Fibroblast of the conjunctiva (primary cell): ENCODE results near the gene MAPK7.
"Not testable (repeated sequence)": the region's sequence is repeated elsewhere in the genome, so short reads cannot be mapped to it uniquely, and the experiment has no call there.

Experiments used
- DNase-seq: peaks from one replicate; pipeline ENCODE4 v3.0.0-alpha.2; 2010; ENCODE audit warnings: low read depth

MAPK7 gene

DNA sequence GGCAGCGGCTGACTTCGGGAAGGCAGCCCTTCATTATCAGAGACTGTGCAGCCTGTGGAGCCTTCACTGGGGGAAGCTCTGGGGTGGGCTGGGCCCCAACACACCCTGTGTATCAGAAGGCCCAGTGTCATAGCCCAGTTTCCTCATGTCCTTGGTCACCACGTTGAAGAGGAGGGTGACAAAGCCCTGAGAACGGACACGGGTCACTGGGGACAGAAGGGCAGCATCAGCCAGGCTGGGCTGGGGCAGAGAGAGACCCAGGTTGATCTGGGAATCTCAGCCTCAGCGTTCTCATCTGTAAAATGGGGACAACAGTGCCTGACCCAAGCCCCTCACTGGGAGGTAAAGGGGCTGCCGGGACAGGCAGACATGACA lies 35.1 kb upstream of the MAPK7 start:
- no peak for DNase-seq

DNA sequence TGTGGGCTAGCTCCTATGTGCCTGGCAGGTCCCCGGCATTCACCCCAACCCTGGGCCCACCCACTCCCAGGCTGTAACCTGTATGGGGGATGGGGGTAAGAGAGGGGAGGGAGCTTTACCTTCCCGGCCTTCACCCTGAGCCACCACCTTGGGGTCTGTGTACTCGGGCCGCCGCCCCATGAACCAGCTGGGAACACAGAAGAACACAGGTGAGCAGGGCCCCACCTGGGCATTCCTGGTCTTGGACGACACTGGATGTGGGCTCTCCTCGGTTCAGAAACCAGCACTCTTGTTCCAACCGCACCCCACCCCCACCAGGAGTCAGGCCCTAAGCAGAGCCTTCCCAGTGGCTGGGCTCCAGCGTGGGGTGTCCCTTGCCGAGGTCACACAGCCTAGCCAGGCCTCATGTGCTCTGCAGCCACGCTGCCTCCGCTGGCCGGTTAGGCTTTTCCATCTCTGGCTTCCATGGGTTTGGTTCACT lies 34.6 kb upstream of the MAPK7 start:
- no peak for DNase-seq

DNA sequence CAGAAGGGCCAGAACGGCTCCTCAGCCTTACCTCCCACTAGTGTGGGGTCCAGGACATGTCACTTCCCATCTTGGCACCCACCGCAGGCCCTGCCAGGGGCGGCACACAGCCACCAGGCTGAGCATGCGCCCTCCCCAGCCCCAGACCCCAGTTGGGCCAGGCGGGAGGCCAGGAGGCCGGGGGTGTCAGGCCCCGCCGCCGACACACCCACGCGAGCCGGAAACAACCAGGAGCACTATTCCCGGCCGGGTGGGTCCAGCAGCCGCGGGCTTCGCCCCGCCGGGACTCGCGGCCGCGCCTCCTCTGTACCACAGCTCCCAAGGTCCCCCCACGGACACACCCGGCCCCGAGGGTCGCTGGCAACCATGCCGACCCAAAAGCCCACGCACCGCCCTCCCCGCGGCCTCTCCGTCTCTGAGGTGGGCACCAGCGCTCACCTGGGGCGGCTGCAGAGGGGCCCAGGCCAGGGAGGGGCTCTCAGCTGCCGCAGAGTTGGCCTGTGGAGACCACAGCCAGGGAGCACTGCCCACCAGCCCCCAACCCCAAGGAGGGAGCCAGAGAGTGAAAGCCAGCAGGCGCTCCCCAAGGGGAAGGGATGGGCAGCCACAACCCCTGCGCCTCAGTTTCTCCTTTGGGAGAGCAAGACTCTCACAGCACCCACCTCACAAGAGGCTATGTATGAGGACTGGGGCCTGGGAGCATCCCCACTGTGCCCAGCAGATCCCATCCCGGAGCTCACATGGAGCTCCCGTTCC lies 33.8 kb upstream of the MAPK7 start:
- DNase-seq = no peak

DNA sequence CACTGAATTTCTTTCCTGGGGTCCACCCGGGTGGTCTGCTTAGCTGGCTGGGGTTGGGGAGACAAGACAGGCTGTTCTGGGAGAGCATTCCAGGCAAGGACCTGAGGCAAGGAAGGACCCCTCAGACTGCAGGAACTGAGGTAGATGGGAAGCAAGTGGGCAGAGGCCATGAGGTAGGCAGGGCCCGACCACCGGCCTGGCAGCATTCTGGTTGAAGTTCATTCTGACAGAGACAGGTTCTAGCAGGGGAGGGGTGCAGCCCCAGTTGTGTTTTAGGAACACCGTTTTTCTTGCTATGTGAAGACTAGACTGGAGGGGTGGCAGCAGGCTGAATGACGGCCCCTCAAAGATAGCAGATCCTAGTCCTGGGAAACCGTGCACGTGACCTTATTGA lies 33.2 kb upstream of the MAPK7 start:
- DNase-seq = no peak

DNA sequence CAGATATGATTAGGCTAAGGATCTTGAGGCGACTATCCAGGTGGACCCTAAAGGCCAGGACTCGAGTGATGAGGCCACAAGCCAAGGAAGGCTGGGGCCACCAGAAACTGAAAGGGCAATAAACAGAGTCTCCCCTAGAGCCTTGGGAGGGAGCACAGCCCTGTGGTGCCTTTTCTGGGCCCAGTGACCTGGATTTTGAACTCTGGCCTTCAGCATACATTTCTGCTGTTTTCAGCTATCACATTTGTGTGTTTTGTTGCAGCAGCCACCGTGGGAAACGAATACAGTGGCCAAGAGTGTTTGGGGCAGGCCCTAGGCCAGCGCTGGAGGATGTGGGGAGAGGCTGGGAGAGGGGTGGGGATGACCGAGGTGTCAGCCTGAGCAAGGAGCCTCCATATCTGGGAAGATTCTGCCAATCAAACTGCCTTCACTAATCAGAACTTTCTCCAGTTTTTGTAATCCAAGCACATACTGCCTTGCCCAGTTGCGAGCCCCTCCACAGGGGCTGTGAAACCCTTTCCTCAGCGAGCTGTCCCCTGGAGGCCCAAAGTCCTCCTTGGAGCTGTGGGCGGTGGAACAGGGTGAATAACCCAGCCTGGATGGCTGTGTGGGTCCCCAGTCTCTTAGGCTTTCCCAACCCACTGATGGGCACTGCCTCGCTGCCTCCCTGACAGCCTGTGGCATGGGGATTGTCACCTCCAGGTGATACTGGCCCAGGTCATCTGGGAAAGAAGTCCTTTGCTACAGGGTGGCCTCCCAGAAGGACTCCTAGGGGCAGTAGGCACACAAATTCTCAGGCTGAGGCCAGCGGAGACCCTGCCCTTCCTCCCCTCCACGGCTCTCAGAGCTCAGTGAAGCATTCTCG lies 32.6 kb upstream of the MAPK7 start:
- no peak for DNase-seq

DNA sequence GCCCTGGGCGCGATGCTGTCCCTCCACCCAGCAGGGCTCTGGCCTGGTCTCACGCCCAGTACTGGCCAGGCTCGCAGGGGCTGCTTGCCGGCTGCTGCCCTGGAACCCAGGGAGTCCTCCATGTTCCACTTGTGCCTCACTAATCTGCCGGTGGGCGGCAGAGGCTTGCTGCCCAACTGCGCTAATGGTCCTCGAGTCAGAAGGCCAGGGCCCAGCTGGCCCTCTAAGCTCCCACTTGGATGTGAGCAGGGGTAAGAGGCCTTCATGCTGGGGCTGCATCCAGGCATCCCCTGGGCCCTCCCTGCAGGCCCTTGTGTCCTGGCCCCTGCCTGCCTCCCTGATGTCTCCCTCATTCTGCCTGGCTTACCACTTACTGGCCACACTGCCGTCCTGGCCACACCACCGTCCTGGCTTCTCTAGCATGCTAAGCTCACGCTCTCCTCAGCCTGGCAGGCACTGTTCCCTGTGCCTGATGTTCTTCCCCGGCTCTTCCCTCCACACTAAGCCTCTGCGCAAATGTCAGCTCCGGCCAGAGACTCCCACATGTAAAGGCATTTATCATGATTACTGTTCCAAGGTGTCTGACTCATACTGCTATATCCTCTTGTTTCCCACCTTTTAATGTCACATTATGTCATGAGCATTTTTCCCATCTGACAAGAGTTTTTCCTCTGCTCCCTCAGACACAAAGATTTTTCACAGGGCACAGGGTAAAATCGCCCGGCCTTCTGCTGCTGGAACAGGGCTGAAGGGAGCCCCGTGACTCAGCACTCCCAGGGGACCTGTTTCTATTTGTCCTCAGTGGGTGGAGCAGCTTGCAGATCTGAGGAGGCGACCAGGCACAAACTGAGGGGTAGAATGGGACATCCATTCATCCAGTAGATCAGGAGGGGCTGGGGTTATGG lies 31.7 kb upstream of the MAPK7 start:
- peak; percentile 45 for DNase-seq

DNA sequence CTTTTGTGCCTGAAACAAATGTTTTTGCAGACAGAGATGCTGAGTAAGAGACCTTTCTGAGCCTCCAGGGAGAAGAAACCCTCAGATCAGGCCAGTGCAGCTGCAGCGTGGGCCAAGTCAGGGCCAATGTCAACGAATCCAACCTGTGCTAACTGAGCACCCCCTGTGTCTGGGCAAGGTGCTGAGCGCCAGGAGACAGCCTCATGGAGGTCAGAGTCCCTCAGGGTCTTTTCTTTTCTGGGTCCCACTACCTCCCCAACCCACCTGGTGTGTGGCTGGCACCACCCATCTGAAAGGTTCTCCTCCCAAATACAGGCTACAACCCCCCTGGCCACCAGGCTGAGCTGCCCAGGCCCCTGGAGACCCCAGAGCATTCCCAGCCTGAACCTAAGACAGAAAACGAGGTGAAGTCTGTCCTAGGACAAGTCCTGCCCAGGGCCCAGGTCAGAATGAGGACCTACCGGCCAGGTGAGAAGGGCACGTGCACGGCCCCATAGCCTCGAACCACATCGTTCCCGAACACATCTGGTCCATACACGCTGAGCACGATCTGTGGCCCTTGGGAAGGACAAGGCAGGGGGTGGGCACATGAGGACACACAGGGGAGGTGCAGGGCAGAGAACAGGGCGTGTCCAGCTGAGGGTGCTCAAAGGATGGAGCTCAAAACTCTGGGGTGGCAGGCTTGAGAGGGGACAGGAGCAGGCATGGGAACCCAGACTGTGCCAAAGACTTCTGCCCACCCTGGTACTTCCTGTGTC lies 30.8 kb upstream of the MAPK7 start:
- no peak for DNase-seq

DNA sequence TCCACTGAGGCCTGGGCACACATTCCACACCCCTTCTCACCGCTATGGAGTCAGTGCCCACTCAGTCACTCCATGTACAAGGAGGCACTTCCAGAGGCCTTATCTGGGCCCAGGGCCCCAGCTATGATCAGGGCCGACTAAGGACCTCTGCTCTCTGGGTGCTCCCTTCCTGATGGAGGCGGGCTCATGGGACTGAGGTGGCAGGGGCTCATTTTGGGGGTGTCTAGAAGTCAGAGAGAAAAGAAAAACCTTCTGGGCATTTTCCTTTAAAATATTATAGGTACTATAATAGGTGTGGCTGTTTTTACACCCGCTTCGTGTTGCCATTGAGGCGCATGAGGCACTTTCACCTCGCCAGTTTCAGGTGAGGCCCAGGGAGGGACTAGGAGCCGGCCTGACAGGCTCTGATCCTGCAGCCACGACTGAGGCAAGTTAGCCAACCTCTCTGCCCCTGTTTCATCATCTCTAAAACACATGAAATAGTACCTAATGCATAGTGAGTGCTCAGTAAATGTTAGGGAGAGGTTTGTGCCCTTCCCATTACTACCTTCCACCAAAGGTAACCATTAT lies 30.1 kb upstream of the MAPK7 start:
- no peak for DNase-seq

DNA sequence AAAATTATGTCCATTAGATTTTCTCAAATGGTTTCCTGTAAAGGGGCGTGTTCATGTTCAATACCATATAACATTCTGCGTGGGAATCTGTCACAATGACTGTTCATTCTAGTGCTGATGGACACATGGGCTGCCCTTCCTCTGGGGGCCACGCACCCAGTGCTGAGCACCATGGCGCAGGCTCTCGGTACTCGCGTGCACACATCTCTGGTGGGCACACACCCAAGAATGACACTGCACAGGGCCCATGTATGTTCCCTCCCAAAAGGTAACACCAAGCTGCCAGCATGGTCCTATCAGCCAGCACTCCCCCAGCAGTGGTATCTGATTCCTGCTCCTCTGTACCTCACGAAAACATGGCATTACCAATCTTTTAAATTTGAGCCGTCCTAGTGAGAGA lies 29.5 kb upstream of the MAPK7 start:
- DNase-seq = no peak

DNA sequence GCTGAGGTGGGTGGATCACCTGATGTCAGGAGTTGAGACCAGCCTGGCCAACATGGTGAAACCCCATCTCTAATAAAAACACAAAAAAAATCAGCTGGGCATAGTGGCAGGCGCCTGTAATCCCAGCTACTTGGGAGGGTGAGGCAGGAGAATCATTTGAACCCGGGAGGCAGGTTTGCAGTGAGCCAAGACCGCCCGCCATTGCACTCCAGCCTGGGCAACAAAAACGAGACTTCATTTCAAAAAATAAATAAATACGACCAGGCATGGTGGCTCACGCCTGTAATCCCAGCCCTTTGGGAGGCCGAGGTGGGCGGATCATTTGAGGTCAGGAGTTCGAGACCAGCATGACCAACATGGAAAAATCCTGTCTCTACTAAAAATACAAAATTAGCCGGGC lies 24.9 kb upstream of the MAPK7 start:
- DNase-seq = not testable (repeated sequence)

DNA sequence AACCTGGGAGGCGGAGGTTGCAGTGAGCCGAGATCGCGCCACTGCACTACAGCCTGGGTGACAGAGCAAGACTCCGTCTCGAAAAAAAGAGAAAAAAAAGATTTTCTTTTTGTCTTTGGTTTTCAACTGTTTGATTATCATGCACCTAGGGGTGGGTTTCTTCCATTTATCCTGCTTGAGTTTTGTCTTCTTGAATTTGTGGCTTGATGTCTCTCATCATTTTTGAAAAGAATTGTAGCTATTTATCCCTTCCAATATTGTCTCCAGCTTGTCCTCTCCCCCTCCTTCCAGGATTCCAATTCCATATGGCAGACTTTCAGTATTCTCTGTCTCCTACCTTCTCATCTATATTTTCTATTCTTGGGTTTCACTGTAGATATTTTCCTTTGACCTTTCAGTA lies 23.6 kb upstream of the MAPK7 start:
- DNase-seq = no peak

DNA sequence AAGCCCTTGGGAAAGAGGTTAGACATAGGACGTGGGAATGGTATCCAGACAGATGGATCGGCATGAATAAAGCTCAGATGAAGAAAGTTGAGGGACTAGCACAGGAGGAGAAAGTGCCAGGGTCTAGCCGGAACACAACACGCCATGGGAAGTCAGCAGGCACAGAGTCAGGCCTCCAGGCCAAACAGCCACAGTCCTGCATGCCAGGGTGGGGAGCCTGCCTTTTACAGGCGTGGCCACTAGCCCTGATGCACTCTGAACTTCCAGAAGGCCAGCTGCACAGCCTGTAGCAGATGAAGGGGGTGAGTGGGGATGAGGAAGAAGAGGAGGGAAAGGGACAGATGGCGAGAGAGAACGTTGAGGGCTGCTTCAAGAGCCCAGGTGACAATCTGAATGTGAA lies 20.9 kb upstream of the MAPK7 start:
- DNase-seq = no peak

DNA sequence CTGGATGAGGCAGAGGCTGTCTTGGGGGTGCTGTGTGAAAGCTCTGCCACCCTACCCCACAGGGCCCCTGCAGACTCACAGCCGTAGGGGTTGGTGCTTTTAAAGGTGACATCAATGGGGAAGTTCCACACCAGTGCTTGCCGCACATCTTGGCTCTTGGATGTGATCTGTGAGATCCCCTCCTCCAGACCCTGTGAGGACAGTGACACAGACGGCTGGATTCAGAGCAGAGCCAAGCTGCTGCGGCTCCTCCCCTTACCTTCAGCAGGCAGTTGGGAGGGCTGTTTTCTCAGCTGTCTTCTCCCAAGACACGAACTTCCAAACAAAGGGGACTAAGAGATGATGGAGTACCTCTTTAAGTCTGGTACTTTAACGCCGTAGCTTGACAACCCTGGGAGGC lies 20.5 kb upstream of the MAPK7 start:
- no peak for DNase-seq

DNA sequence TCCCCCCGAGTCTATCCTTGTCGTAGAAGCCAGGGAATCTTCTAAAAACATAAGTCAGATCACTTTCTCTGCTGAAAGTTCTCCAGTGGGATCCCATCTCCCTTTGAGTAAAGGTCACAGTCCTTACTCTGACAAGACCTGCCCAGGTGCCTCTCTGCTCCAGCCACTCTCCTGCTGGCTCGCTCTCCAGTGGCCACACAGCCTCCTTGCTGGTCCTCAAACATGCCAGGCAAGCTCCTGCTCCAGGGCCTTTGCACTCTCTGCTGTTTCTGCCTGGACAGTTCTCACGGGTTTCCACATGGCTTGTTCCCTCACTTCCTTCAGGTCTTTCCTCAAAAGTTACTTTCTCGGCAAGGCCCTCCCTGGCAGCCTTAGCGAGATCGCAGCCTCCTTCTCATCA lies 19.1 kb upstream of the MAPK7 start:
- no peak for DNase-seq

DNA sequence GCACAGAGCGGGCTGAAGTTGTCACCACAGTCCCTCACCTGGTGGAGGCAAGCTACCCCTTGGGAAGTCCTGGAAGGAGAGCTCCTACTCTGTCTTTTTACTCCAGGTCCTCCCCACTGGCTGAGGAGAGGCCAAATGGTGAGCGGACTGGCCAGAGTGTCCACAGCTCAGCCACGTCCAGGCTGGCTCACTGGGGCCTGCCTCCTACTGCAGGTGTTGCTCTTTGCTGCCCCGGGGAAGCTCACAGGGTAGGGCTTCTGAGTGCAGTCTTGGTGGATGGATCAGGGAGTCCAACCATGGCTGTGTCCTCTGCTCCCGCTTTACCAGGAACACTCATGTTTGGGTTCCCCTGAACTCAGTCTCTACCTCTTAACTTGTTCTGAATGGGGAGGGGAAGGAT lies 18.4 kb upstream of the MAPK7 start:
- DNase-seq = no peak

DNA sequence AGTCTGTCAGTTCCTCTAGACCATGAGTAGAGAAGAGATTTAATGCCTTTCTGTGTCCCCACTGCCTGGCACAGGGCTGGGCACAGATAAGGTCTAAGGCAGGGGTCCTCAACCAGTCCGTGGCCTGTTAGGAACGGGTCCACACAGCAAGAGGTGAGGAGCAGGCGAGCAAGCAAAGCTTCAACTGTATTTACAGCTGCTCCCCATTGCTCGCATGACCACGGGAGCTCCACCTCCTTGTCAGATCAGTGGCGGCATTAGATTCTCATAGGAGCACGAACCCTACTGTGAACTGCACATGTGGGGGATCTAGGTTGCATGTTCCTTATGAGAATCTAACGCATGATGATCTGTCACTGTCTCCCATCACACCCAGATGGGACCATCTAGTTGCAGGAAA lies 17.5 kb upstream of the MAPK7 start:
- DNase-seq = no peak

DNA sequence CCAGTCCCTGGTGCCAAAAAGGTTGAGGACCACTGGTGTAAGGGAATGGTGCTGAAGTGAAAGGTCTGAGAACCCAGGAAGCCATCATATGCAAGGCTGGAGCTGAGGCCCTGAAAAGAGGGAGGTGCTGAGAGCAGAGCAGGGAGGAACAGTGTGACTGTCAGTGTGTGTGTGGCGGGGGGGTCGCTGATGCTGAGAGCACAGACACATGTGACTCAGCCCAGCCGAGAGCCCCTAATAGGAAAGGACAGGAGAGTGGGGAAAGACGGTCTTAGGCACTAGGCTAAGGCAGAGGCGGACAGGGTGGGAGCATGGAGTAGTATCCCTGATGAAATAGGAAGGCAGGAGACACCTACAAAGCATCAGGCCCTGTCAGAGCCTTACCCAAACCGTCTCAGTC lies 17.0 kb upstream of the MAPK7 start:
- no peak for DNase-seq

DNA sequence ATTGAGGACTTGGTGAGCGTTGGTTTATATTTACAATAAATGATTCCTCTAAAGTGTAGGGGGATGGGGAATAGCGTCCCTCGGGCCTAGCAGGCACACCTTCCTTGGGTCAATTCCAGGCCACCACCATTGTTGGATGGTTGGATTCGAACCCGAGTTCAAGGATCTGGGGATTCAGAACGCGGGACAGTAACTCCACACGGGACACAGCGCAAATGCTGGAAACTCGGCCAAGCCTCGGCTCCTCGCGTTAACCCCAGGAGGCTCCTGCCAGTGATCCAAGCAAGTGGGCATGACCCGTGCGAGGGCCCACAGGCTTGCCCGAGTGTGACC lies 16.4 kb upstream of the MAPK7 start:
- DNase-seq = no peak

DNA sequence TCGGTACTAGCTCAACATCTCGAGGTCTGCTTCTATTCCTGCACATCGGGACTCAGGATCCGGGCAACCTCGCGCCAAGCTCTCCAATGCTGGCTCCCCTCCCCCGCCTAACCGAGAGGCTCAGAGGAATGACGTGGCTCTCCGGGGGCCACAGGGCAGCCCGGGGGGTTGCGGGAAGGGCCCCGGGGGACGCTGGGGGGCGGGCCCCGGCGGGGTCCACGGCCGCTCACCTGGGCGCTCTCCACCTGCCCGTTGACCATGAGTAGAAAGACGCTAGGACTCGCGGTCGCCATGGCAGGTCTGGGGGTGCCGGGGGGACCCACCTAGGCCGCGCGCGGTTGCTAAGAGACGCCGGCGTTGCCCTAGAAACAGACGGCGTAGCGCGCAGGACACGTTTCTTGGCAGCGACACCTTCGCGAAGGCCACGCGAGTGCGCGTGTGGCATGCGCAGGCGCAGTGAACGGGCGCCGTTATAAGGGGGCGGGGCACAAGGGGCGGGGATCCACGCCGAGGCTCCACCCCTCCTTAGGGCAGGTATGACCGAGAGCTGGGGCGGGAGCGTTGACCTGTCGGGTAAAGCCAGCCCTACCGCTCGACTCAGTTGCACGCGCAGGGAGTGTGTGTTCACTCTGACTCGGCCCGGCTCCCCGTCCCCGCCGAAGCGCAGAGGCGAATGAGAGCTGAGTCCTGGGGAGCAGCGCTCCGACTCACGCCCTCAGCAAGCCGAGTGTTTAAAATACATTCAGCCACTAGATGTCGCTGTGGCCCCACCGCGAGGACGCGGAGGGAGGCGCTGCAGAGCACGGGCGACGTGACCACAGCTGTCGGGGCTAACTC lies 15.8 kb upstream of the MAPK7 start, which contains the start of gene B9D1:
TSS of gene B9D1 (minus strand) at position 447 of the 837 bp plus-strand sequence. CDS start at position 293, 154 bp downstream.
- peak; percentile 85 for DNase-seq

DNA sequence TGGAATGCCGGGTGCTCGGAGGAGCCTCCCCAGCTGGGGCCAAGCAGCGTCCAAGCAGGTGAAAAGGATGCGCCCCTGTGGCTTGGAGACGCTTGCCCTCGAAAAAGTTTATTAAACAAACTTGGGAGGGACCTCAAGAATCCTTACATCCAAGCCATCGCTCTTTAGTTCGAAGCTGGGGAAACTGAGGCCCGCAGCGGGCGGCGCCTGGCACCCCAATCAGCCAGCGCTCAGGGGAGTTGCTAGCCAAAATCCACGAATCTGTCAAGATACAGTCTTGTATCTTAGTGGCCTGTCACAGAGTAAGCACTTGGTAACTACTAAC lies 15.2 kb upstream of the MAPK7 start:
- DNase-seq = no peak
